Upper lobe of right lung (tissue), 1 donor: ENCODE data around the gene MSANTD3. TPM values are rescaled to one million over a fixed set of nuclear protein-coding genes. Genes with fewer than 3 reads are reported as not detected.
"Not testable (repeated sequence)": the region's sequence is repeated elsewhere in the genome, so short reads cannot be mapped to it uniquely, and the experiment has no call there.

Experiments used
- ATAC-seq: fragments of 200-7000 bp; cut with Tn5 transposase; one replicate; pipeline ENCODE4 v1.9.1; 2020; ENCODE audit warnings: mild to moderate bottlenecking, moderate library complexity
- DNase-seq: peaks from one replicate; pipeline ENCODE4 v3.0.0-alpha.2; 2020
- H3K27ac ChIP-seq: fragments of 200-600 bp; one replicate; pipeline ENCODE4 v1.8.0; 2022
- H3K27me3 ChIP-seq: fragments of 200-600 bp; one replicate; pipeline ENCODE4 v1.8.0; 2022; ENCODE audit warnings: mild to moderate bottlenecking
- H3K36me3 ChIP-seq: fragments of 200-600 bp; one replicate; pipeline ENCODE4 v1.8.0; 2022
- H3K4me1 ChIP-seq: fragments of 200-600 bp; one replicate; pipeline ENCODE4 v1.8.0; 2022
- H3K4me3 ChIP-seq: fragments of 200-600 bp; one replicate; pipeline ENCODE4 v1.8.0; 2022; ENCODE audit warnings: mild to moderate bottlenecking
- H3K9me3 ChIP-seq: fragments of 200-600 bp; one replicate; pipeline ENCODE4 v1.8.0; 2022
- intact Hi-C: fragments of 100-400 bp; cut with DNase I; formaldehyde crosslinking; loops from one replicate; pipeline ENCODE4 v1.11.0; 2022
- total RNA-seq: library from RNA; stranded (reverse); fragmentation: NEBNext Ultra II Directional; extraction: Animal tissue kit (Norgen Biotek cat#: 25700); gene quantifications from one replicate; pipeline ENCODE4 v1.2.1, GENCODE V29; 2021
- TF ChIP-seq, protein P1 (sequence below): fragments of 200-600 bp; IDR thresholded peaks from one replicate; pipeline ENCODE4 v1.8.0; 2022; ENCODE audit warnings: antibody characterized with exemption
- donor health status: DM: no; HTN: yes; CAD: no; lungs with severe emphysema.

The MSANTD3 gene
- total RNA-seq, 1 donor from 2014 or later: 18.1 TPM

DNA sequence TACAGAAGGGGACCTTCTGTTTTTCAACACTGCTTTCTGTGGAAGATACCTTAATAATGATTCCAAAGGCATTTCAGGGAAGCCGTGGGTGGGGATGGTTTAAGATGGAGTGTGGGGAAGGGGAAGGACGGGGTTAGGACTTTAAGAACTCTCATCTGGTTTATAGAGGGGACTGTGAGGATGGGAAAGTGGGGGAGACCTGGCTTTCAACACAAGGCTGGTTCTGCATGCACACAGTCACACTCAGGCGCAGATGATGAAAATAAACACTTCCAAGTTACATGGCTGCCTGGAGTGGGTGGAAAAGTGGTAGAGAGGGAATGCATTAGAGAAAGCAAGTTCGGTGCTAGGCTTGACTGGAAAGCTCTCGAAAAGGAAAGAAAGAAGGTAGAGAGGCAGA lies 4.9 kb downstream of the MSANTD3 start:
- Histone ChIP-seq H3K4me3 (no peak overlapping the region), H3K36me3 (no peaks in the 10 kb centered on the region), H3K27ac (no peak overlapping the region), H3K27me3 (no peaks in the 10 kb centered on the region), H3K9me3 (no peaks in the 10 kb centered on the region), H3K4me1 (peaks cover 14% of the 10 kb centered on the region)
- intact Hi-C loops: no loop called here
- DNase-seq (no peak), ATAC-seq (no peak)
- TF ChIP-seq, protein P1, sequence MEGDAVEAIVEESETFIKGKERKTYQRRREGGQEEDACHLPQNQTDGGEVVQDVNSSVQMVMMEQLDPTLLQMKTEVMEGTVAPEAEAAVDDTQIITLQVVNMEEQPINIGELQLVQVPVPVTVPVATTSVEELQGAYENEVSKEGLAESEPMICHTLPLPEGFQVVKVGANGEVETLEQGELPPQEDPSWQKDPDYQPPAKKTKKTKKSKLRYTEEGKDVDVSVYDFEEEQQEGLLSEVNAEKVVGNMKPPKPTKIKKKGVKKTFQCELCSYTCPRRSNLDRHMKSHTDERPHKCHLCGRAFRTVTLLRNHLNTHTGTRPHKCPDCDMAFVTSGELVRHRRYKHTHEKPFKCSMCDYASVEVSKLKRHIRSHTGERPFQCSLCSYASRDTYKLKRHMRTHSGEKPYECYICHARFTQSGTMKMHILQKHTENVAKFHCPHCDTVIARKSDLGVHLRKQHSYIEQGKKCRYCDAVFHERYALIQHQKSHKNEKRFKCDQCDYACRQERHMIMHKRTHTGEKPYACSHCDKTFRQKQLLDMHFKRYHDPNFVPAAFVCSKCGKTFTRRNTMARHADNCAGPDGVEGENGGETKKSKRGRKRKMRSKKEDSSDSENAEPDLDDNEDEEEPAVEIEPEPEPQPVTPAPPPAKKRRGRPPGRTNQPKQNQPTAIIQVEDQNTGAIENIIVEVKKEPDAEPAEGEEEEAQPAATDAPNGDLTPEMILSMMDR: no peak

DNA sequence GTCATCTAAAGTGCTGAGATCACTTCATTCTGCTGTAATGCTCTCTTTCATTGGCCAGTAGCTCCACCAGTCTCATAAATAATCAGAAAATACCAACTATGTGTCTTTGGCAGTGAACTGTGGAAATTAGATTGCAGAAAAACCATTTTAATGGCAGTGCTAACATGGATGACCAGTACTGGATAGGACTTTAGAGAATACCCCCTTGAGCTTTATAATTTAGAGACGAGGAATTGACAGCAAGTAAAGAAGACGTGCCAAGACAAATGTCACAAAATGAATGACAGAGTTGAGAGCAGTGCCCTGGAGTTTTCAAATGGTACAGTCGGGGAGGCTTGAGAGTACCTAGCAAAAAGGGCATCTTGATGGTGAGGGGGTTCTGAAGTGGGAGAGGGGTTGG lies 5.8 kb downstream of the MSANTD3 start:
- Histone ChIP-seq H3K9me3 (no peaks in the 10 kb centered on the region), H3K4me3 (no peak overlapping the region), H3K36me3 (no peaks in the 10 kb centered on the region), H3K27ac (no peak overlapping the region), H3K27me3 (no peaks in the 10 kb centered on the region), H3K4me1 (peaks cover 13% of the 10 kb centered on the region)
- intact Hi-C loops: no loop called here
- TF ChIP-seq, protein P1: no peak
- DNase-seq (no peak), ATAC-seq (no peak)

DNA sequence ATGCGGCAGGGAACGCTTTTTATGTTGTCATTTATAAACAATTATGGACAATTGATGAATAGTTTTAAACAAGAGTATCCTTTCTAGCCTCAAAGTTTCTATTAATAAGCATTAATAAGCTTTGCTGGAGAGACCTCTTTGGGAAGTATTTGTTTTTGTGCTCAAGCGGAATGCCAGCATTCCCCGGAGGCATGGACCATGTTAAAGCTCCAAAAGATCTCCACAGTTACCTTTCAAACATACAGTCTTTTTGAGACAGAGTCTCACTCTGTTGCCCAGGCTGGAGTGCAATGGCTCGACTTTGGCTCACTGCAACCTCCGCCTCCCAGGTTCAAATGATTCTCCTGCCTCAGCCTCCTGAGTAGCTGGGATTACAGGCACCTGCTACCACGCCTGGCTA lies 9.6 kb downstream of the MSANTD3 start:
- no peaks in the 10 kb centered on the region for H3K4me1 ChIP-seq

DNA sequence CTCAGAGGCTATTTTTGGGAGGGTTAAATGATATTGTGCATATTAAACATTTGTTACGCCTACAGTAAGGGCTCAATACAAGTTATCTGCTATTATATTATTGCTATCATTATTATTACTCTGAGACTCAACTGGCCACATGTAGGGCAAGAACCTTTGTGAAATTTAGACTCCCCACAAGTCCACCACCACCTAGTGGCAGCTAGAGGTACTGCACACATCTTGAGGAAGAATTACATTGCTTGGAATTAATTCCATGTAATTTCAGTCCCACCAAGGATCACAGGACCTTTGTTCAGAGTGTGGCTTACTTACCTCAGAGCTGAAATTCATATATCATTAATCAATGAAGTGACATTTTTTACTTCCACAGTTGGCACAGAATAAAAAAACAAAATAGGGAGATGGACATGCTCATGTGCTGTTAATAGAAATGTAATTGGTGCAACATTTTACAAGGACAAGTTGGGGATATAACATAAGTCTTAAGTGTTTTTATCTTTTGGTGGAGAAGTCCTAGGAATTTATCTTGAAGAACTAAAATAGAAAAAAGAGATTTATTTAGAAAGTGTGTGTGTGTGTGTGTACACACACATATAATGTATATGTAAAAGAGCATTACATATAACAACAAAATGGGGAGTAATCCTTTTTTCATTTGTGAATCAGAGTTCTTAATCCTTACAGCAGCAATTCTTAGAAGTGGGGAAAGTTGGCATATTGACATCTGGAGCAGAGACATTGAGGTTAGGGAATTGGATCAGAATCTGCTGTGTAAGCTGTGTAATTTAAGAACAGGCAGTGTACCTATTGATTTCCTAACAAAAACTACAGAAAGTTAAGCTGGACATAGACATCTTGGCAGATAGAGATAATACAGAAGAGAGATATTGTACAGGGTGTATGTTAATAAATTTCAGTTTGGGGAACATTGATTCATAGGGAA lies 11.2 kb downstream of the MSANTD3 start:
- no peaks in the 10 kb centered on the region for H3K9me3 ChIP-seq
- H3K27ac ChIP-seq: no peak overlapping the region
- H3K4me1 ChIP-seq: no peaks in the 10 kb centered on the region
- no peak overlapping the region for H3K4me3 ChIP-seq
- intact Hi-C loops: no loop called here
- ATAC-seq (peak; percentile 87), DNase-seq (no peak)
- TF ChIP-seq, protein P1: peak; percentile 97
- H3K27me3 ChIP-seq: no peaks in the 10 kb centered on the region
- H3K36me3 ChIP-seq: no peaks in the 10 kb centered on the region

More for the DNA sequence above, 9.6 kb downstream of the MSANTD3 start:
- no peaks in the 10 kb centered on the region for H3K36me3 ChIP-seq
- no peaks in the 10 kb centered on the region for H3K9me3 ChIP-seq
- intact Hi-C loops: no loop called here
- H3K27me3 ChIP-seq: no peaks in the 10 kb centered on the region
- TF ChIP-seq, protein P1: no peak
- H3K27ac ChIP-seq: no peak overlapping the region
- DNase-seq: no peak
- H3K4me3 ChIP-seq: no peak overlapping the region
- ATAC-seq: no peak

DNA sequence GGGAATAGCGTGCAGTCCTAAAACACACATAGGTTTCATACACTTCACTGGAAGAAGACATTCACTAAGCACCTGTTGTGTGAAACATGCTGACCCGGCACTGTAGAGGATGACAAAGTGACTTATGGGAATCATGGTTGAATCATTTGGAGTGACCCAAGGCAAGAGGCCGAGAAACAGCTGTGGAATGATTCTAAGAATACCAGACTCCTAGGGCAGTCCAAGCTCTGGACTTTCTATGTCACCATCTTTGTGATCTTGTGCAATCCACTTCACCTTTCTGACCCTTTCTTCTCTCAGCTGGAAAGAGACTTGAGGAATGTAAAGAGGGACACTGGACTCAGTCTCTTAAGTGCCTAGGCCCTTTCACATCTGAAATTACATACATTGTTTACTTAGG lies 13.1 kb downstream of the MSANTD3 start:
- TF ChIP-seq, protein P1: no peak
- DNase-seq: no peak
- Histone ChIP-seq H3K36me3 (no peaks in the 10 kb centered on the region), H3K4me3 (no peak overlapping the region), H3K9me3 (no peaks in the 10 kb centered on the region), H3K27me3 (no peaks in the 10 kb centered on the region), H3K27ac (no peak overlapping the region), H3K4me1 (peaks cover 8% of the 10 kb centered on the region)
- peak; percentile 83 for ATAC-seq
- intact Hi-C loops: no loop called here

DNA sequence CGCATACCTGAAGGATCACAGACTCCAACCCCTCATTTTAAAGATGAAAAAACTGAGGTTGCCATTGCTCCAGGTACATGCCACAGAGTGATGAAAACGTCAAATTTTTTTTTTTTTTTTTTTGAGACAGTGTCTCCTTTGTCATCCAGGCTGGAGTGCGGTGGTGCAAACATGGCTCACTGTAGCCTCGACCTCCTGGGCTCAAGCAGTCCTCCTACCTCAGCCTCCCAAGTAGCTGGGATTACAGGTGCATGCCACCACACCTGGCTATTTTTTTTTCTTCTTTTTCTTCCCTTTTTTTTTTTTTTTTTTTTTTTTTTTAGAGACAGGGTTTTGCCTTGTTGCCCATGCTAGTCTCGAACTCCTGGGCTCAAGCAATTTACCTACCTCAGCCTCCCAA lies 13.5 kb downstream of the MSANTD3 start:
- H3K4me3 ChIP-seq, H3K4me1 ChIP-seq, intact Hi-C loops, ATAC-seq, H3K9me3 ChIP-seq, H3K36me3 ChIP-seq, H3K27ac ChIP-seq, DNase-seq, H3K27me3 ChIP-seq: not testable (repeated sequence)
